GM23338 (cell line): ENCODE measurements around the gene MAMLD1. TPM values are rescaled to one million over a fixed set of nuclear protein-coding genes. Genes with fewer than 3 reads are reported as not detected.

Experiments
- ATAC-seq: fragments of 200-7000 bp; cut with Tn5 transposase; 3 replicates; pipeline ENCODE4 v1.9.1; 2020
- DNase-seq: peaks from one replicate; pipeline ENCODE4 v3.0.0-alpha.2; 2015; ENCODE audit warnings: low spot score
- H2AFZ ChIP-seq: fragments of 200-600 bp; sonication (generic); 2 replicates; pipeline ENCODE4 v1.8.0; 2016; ENCODE audit warnings: antibody characterized with exemption, mild to moderate bottlenecking, moderate library complexity
- H3F3A ChIP-seq: fragments of 200-600 bp; sonication (generic); replicated peaks from 2 replicates; pipeline ENCODE4 v1.8.0; 2017; ENCODE audit warnings: antibody characterized with exemption, mixed run types, low read depth
- H3K27ac ChIP-seq: fragments of 200-600 bp; sonication (generic); 2 replicates; pipeline ENCODE4 v1.6.1; 2016; ENCODE audit warnings: low read depth
- H3K27me3 ChIP-seq: fragments of 200-600 bp; sonication (generic); 2 replicates; pipeline ENCODE4 v1.8.0; 2016; ENCODE audit warnings: mild to moderate bottlenecking, mixed run types, moderate library complexity; ENCODE audit not compliant: insufficient read depth
- H3K36me3 ChIP-seq: fragments of 200-600 bp; sonication (generic); 2 replicates; pipeline ENCODE4 v1.8.0; 2016; ENCODE audit warnings: mild to moderate bottlenecking; ENCODE audit not compliant: insufficient read depth
- H3K4me1 ChIP-seq: fragments of 200-600 bp; sonication (generic); 2 replicates; pipeline ENCODE4 v1.8.0; 2016; ENCODE audit warnings: mild to moderate bottlenecking, moderate library complexity; ENCODE audit not compliant: insufficient read depth
- H3K4me2 ChIP-seq: fragments of 200-600 bp; sonication (generic); 2 replicates; pipeline ENCODE4 v1.7.1; 2017; ENCODE audit warnings: mixed run types
- H3K4me3 ChIP-seq: fragments of 200-600 bp; sonication (generic); 2 replicates; pipeline ENCODE4 v1.6.1; 2016; ENCODE audit warnings: mixed run types
- H3K79me2 ChIP-seq: fragments of 200-600 bp; sonication (generic); replicated peaks from 2 replicates; pipeline ENCODE4 v1.8.0; 2017; ENCODE audit warnings: mild to moderate bottlenecking; ENCODE audit not compliant: insufficient read depth
- H3K9me2 ChIP-seq: fragments of 200-600 bp; sonication (generic); 2 replicates; pipeline ENCODE4 v1.8.0; 2017; ENCODE audit not compliant: insufficient read depth
- H4K20me1 ChIP-seq: fragments of 200-600 bp; sonication (generic); replicated peaks from 2 replicates; pipeline ENCODE4 v1.8.0; 2017; ENCODE audit warnings: mild to moderate bottlenecking; ENCODE audit not compliant: insufficient read depth
- H3K27ac Mint-ChIP-seq: 2 replicates; pipeline ENCODE4 v1.8.0; 2020; ENCODE audit warnings: inconsistent platforms, mild to moderate bottlenecking, moderate library complexity, mixed read lengths
- H3K27me3 Mint-ChIP-seq: 3 replicates; pipeline ENCODE4 v1.8.0; 2022; ENCODE audit warnings: low read depth, mild to moderate bottlenecking, moderate library complexity, mixed read lengths, inconsistent platforms; ENCODE audit not compliant: insufficient read depth, poor library complexity
- H3K36me3 Mint-ChIP-seq: 3 replicates; pipeline ENCODE4 v1.8.0; 2021; ENCODE audit warnings: low read depth, mild to moderate bottlenecking, inconsistent platforms, moderate library complexity, mixed read lengths
- H3K4me1 Mint-ChIP-seq: 3 replicates; pipeline ENCODE4 v1.8.0; 2020; ENCODE audit warnings: mild to moderate bottlenecking, inconsistent platforms, mixed read lengths
- H3K4me3 Mint-ChIP-seq: 3 replicates; pipeline ENCODE4 v1.8.0; 2021; ENCODE audit warnings: moderate library complexity, mild to moderate bottlenecking, inconsistent platforms, mixed read lengths
- H3K9me3 Mint-ChIP-seq: 3 replicates; pipeline ENCODE4 v1.8.0; 2020; ENCODE audit warnings: moderate library complexity, mild to moderate bottlenecking, inconsistent platforms, mixed read lengths
- CREB1 ChIP-seq: fragments of 250-450 bp; sonication (Bioruptor Pico); IDR thresholded peaks from 2 replicates; pipeline ENCODE4 v1.5.0; 2020; ENCODE audit warnings: low read depth, mild to moderate bottlenecking, moderate library complexity
- EZH2 ChIP-seq: fragments of 200-600 bp; sonication (generic); IDR thresholded peaks from one replicate; pipeline ENCODE4 v1.8.0; 2017; ENCODE audit warnings: antibody characterized with exemption, mild to moderate bottlenecking, low read depth; ENCODE audit not compliant: unreplicated experiment
- EZH2phosphoT487 ChIP-seq: fragments of 200-600 bp; sonication (generic); IDR thresholded peaks from one replicate; pipeline ENCODE4 v1.8.1; 2018; ENCODE audit warnings: antibody characterized with exemption; ENCODE audit not compliant: unreplicated experiment
- JUNB ChIP-seq: IDR thresholded peaks from one replicate; pipeline ENCODE4 v1.6.1; 2016; ENCODE audit warnings: antibody characterized with exemption; ENCODE audit not compliant: unreplicated experiment
- NANOG ChIP-seq: IDR thresholded peaks from 2 replicates; pipeline ENCODE4 v1.6.1; 2016; ENCODE audit warnings: antibody characterized with exemption, borderline replicate concordance
- POLR2AphosphoS5 ChIP-seq: IDR thresholded peaks from 2 replicates; pipeline ENCODE4 v1.6.1; 2016; ENCODE audit warnings: antibody characterized with exemption, low read depth
- STAT1 ChIP-seq: IDR thresholded peaks from one replicate; pipeline ENCODE4 v1.6.1; 2016; ENCODE audit warnings: antibody characterized with exemption; ENCODE audit not compliant: unreplicated experiment
- ZNF114 ChIP-seq: fragments of 250-450 bp; sonication (Bioruptor Pico); IDR thresholded peaks from 2 replicates; pipeline ENCODE4 v1.5.0; 2020; ENCODE audit warnings: mild to moderate bottlenecking, moderate library complexity
- ZNF331 ChIP-seq: fragments of 250-450 bp; sonication (Bioruptor Pico); IDR thresholded peaks from 2 replicates; pipeline ENCODE4 v1.5.0; 2020; ENCODE audit warnings: low read depth, mild to moderate bottlenecking, moderate library complexity
- polyA plus RNA-seq: library from polyadenylated mRNA; unstranded; fragments of >200 nt; fragmentation: Nextera tagmentation; extraction: Ambion mirVana; gene quantifications from 2 replicates; pipeline ENCODE4 v1.2.1, GENCODE V29; 2016
- total RNA-seq: library from RNA; depleted of rRNA; stranded (reverse); fragments of >200 nt; shearing (Covaris generic); gene quantifications from 2 replicates; pipeline ENCODE4 v1.2.3, GENCODE V29; 2014
- TF ChIP-seq, protein P1 (sequence below), 2 experiments: fragments of 200-600 bp in 1 of 2; sonication (generic) in 1 of 2; conservative IDR thresholded peaks; 2 replicates each; pipeline versions ENCODE4 v1.5.1 to v1.6.1; 2016 to 2017; ENCODE audit warnings: antibody characterized with exemption in 2 of 2, low read depth in 2 of 2, mild to moderate bottlenecking in 2 of 2, moderate library complexity in 1 of 2
- TF ChIP-seq, protein P2 (sequence below): IDR thresholded peaks from 2 replicates; pipeline ENCODE4 v1.6.1; 2016; ENCODE audit warnings: antibody characterized with exemption
- TF ChIP-seq, protein P3 (sequence below): IDR thresholded peaks from one replicate; pipeline ENCODE4 v1.6.1; 2018; ENCODE audit warnings: antibody characterized with exemption; ENCODE audit not compliant: unreplicated experiment
- TF ChIP-seq, protein P4 (sequence below): fragments of 250-450 bp; sonication (Bioruptor Pico); IDR thresholded peaks from 2 replicates; pipeline ENCODE4 v1.5.0; 2020; ENCODE audit warnings: mild to moderate bottlenecking, moderate library complexity

MAMLD1 gene
- total and polyA plus RNA-seq, 2 experiments from 2014 or later: 0.13 to 0.21 TPM

DNA sequence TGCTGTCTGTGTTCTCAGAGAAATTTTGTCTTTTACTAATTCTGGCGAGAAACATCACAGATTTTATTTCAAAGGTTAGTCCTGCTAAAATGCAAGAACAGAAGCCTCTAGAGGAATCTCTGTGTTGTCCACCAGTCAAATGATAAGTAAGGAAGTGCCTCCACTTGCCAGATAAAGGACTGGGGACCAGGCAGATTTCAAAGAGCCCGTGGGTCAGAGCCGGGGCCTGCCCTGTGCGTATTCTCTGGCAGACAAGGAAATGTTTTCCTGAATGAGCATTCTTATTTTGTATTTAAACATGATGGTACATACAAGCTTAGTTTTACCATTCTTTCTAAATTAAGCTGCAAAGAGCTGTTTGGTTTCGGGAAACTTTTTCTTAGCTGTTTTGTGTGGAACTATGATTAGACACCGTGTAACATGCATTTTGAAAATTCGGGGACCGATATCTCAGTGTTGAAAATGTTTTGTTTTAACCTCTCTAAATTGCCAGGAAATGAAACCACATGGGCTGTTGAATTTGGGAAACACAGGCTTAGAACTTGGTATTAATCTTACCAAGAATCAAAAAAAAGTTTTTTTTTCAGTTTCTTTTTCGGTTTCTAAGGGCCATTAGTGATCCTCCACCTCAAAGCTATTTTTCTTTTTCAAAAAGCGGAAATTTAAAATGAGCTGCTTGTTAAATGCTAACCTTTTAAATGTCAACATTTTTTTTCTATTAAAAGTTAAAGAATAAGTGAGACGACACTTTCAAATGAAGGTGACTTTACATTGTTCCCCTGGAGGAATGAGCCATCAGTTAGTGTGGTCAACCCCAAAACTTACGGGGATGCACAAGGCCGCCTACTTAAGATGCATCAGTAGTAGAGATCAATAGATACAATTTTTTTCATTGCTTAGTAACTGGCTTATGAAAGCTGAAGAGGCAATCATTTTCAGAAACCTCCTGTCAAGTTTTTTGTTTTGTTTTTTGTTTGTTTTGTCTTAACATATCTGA, 115.7 kb downstream of the MAMLD1 start:
- H3K36me3 Mint-ChIP-seq: no peaks in the 10 kb centered on the region
- Histone ChIP-seq H4K20me1 (no peaks in the 10 kb centered on the region), H3K27ac (no peak overlapping the region), H3K4me3 (no peak overlapping the region), H2AFZ (no peak overlapping the region), H3K79me2 (no peaks in the 10 kb centered on the region), H3K4me2 (no peak overlapping the region), H3K36me3 (no peaks in the 10 kb centered on the region), H3F3A (no peaks in the 10 kb centered on the region), H3K9me2 (no peaks in the 10 kb centered on the region), H3K4me1 (no peaks in the 10 kb centered on the region), H3K27me3 (no peaks in the 10 kb centered on the region)
- no peak overlapping the region for H3K27ac Mint-ChIP-seq
- peaks cover 3% of the 10 kb centered on the region; the same call in 1 of the 3 replicates for H3K4me1 Mint-ChIP-seq
- no peak overlapping the region for H3K4me3 Mint-ChIP-seq
- peaks cover 4% of the 10 kb centered on the region for H3K27me3 Mint-ChIP-seq
- no peaks in the 10 kb centered on the region for H3K9me3 Mint-ChIP-seq
- no peak for TF ChIP-seq CREB1 (CRISPR knock-in tag)
- TF ChIP-seq, protein P1, sequence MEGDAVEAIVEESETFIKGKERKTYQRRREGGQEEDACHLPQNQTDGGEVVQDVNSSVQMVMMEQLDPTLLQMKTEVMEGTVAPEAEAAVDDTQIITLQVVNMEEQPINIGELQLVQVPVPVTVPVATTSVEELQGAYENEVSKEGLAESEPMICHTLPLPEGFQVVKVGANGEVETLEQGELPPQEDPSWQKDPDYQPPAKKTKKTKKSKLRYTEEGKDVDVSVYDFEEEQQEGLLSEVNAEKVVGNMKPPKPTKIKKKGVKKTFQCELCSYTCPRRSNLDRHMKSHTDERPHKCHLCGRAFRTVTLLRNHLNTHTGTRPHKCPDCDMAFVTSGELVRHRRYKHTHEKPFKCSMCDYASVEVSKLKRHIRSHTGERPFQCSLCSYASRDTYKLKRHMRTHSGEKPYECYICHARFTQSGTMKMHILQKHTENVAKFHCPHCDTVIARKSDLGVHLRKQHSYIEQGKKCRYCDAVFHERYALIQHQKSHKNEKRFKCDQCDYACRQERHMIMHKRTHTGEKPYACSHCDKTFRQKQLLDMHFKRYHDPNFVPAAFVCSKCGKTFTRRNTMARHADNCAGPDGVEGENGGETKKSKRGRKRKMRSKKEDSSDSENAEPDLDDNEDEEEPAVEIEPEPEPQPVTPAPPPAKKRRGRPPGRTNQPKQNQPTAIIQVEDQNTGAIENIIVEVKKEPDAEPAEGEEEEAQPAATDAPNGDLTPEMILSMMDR (conservative IDR thresholded peaks at IDR 0.05; ENCODE audit: low read depth in 2 of 2): no peak
- TF ChIP-seq ZNF331 (CRISPR knock-in tag): no peak
- TF ChIP-seq ZNF114 (CRISPR knock-in tag): no peak
- no peak for TF ChIP-seq JUNB
- no peak for TF ChIP-seq POLR2AphosphoS5
- TF ChIP-seq, protein P2, sequence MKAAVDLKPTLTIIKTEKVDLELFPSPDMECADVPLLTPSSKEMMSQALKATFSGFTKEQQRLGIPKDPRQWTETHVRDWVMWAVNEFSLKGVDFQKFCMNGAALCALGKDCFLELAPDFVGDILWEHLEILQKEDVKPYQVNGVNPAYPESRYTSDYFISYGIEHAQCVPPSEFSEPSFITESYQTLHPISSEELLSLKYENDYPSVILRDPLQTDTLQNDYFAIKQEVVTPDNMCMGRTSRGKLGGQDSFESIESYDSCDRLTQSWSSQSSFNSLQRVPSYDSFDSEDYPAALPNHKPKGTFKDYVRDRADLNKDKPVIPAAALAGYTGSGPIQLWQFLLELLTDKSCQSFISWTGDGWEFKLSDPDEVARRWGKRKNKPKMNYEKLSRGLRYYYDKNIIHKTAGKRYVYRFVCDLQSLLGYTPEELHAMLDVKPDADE: no peak
- TF ChIP-seq EZH2phosphoT487: no peak
- TF ChIP-seq, protein P3, sequence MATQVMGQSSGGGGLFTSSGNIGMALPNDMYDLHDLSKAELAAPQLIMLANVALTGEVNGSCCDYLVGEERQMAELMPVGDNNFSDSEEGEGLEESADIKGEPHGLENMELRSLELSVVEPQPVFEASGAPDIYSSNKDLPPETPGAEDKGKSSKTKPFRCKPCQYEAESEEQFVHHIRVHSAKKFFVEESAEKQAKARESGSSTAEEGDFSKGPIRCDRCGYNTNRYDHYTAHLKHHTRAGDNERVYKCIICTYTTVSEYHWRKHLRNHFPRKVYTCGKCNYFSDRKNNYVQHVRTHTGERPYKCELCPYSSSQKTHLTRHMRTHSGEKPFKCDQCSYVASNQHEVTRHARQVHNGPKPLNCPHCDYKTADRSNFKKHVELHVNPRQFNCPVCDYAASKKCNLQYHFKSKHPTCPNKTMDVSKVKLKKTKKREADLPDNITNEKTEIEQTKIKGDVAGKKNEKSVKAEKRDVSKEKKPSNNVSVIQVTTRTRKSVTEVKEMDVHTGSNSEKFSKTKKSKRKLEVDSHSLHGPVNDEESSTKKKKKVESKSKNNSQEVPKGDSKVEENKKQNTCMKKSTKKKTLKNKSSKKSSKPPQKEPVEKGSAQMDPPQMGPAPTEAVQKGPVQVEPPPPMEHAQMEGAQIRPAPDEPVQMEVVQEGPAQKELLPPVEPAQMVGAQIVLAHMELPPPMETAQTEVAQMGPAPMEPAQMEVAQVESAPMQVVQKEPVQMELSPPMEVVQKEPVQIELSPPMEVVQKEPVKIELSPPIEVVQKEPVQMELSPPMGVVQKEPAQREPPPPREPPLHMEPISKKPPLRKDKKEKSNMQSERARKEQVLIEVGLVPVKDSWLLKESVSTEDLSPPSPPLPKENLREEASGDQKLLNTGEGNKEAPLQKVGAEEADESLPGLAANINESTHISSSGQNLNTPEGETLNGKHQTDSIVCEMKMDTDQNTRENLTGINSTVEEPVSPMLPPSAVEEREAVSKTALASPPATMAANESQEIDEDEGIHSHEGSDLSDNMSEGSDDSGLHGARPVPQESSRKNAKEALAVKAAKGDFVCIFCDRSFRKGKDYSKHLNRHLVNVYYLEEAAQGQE: no peak
- no peak for TF ChIP-seq EZH2
- TF ChIP-seq STAT1: no peak
- TF ChIP-seq NANOG: no peak
- TF ChIP-seq, protein P4, sequence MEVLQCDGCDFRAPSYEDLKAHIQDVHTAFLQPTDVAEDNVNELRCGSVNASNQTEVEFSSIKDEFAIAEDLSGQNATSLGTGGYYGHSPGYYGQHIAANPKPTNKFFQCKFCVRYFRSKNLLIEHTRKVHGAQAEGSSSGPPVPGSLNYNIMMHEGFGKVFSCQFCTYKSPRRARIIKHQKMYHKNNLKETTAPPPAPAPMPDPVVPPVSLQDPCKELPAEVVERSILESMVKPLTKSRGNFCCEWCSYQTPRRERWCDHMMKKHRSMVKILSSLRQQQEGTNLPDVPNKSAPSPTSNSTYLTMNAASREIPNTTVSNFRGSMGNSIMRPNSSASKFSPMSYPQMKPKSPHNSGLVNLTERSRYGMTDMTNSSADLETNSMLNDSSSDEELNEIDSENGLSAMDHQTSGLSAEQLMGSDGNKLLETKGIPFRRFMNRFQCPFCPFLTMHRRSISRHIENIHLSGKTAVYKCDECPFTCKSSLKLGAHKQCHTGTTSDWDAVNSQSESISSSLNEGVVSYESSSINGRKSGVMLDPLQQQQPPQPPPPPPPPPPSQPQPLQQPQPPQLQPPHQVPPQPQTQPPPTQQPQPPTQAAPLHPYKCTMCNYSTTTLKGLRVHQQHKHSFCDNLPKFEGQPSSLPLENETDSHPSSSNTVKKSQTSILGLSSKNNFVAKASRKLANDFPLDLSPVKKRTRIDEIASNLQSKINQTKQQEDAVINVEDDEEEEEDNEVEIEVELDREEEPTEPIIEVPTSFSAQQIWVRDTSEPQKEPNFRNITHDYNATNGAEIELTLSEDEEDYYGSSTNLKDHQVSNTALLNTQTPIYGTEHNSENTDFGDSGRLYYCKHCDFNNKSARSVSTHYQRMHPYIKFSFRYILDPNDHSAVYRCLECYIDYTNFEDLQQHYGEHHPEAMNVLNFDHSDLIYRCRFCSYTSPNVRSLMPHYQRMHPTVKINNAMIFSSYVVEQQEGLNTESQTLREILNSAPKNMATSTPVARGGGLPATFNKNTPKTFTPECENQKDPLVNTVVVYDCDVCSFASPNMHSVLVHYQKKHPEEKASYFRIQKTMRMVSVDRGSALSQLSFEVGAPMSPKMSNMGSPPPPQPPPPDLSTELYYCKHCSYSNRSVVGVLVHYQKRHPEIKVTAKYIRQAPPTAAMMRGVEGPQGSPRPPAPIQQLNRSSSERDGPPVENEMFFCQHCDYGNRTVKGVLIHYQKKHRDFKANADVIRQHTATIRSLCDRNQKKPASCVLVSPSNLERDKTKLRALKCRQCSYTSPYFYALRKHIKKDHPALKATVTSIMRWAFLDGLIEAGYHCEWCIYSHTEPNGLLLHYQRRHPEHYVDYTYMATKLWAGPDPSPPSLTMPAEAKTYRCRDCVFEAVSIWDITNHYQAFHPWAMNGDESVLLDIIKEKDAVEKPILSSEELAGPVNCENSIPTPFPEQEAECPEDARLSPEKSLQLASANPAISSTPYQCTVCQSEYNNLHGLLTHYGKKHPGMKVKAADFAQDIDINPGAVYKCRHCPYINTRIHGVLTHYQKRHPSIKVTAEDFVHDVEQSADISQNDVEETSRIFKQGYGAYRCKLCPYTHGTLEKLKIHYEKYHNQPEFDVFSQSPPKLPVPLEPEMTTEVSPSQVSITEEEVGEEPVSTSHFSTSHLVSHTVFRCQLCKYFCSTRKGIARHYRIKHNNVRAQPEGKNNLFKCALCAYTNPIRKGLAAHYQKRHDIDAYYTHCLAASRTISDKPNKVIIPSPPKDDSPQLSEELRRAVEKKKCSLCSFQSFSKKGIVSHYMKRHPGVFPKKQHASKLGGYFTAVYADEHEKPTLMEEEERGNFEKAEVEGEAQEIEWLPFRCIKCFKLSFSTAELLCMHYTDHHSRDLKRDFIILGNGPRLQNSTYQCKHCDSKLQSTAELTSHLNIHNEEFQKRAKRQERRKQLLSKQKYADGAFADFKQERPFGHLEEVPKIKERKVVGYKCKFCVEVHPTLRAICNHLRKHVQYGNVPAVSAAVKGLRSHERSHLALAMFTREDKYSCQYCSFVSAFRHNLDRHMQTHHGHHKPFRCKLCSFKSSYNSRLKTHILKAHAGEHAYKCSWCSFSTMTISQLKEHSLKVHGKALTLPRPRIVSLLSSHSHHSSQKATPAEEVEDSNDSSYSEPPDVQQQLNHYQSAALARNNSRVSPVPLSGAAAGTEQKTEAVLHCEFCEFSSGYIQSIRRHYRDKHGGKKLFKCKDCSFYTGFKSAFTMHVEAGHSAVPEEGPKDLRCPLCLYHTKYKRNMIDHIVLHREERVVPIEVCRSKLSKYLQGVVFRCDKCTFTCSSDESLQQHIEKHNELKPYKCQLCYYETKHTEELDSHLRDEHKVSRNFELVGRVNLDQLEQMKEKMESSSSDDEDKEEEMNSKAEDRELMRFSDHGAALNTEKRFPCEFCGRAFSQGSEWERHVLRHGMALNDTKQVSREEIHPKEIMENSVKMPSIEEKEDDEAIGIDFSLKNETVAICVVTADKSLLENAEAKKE (CRISPR knock-in tag): no peak
- DNase-seq (no peak), ATAC-seq (no peak)
